ENCODE data around the gene DYRK1A.

DYRK1A gene

GRCh38 chr21:37455504-37455911 lies 88.9 kb downstream of the DYRK1A start:
- Histone ChIP-seq H3K36me3 (ENCODE audit: control insufficient read depth in 2 of 2, insufficient read depth in 2 of 2, low read length in 2 of 2) (peaks cover 0 to 2% of the 10 kb centered on the region in 2 donors), H3K9ac (ENCODE audit: low read depth in 1 of 2, low read length in 2 of 2) (no peak overlapping the region), H3K4me3 (ENCODE audit: low read length in 2 of 2) (no peak overlapping the region), H3K9me3 (ENCODE audit: control insufficient read depth in 2 of 2, low read length in 2 of 2) (no peaks in the 10 kb centered on the region), H3K27ac (ENCODE audit: low read depth in 2 of 2, low read length in 2 of 2) (no peak overlapping the region), H3K4me1 (ENCODE audit: control insufficient read depth in 2 of 2, insufficient read depth in 2 of 2, low read length in 2 of 2) (no peaks in the 10 kb centered on the region), H3K27me3 (ENCODE audit: control insufficient read depth in 2 of 2, insufficient read depth in 2 of 2, low read length in 2 of 2) (no peaks in the 10 kb centered on the region)

GRCh38 chr21:37458669-37459276 lies 92.2 kb downstream of the DYRK1A start:
- H3K27me3 ChIP-seq (ENCODE audit: control insufficient read depth in 2 of 2, insufficient read depth in 2 of 2, low read length in 2 of 2) = no peaks in the 10 kb centered on the region
- no peak overlapping the region for H3K27ac ChIP-seq (ENCODE audit: low read depth in 2 of 2, low read length in 2 of 2)
- peaks cover 5 to 11% of the 10 kb centered on the region in 2 donors for H3K4me1 ChIP-seq (ENCODE audit: control insufficient read depth in 2 of 2, insufficient read depth in 2 of 2, low read length in 2 of 2)
- H3K36me3 ChIP-seq (ENCODE audit: control insufficient read depth in 2 of 2, insufficient read depth in 2 of 2, low read length in 2 of 2) = peaks cover 0 to 2% of the 10 kb centered on the region in 2 donors
- no peak overlapping the region for H3K4me3 ChIP-seq (ENCODE audit: low read length in 2 of 2)
- H3K9me3 ChIP-seq (ENCODE audit: control insufficient read depth in 2 of 2, low read length in 2 of 2) = no peaks in the 10 kb centered on the region
- no peak overlapping the region for H3K9ac ChIP-seq (ENCODE audit: low read depth in 1 of 2, low read length in 2 of 2)

- no peak overlapping the region for H3K4me3 ChIP-seq (ENCODE audit: low read length in 2 of 2)
- no peaks in the 10 kb centered on the region for H3K27me3 ChIP-seq (ENCODE audit: control insufficient read depth in 2 of 2, insufficient read depth in 2 of 2, low read length in 2 of 2)
- peaks cover 5 to 11% of the 10 kb centered on the region in 2 donors for H3K4me1 ChIP-seq (ENCODE audit: control insufficient read depth in 2 of 2, insufficient read depth in 2 of 2, low read length in 2 of 2)
- no peak overlapping the region for H3K9ac ChIP-seq (ENCODE audit: low read depth in 1 of 2, low read length in 2 of 2)
- no peaks in the 10 kb centered on the region for H3K9me3 ChIP-seq (ENCODE audit: control insufficient read depth in 2 of 2, low read length in 2 of 2)
- H3K27ac ChIP-seq (ENCODE audit: low read depth in 2 of 2, low read length in 2 of 2) = no peak overlapping the region
- peaks cover 0 to 2% of the 10 kb centered on the region in 2 donors for H3K36me3 ChIP-seq (ENCODE audit: control insufficient read depth in 2 of 2, insufficient read depth in 2 of 2, low read length in 2 of 2)
Observed at GRCh38 chr21:37459575-37459974, 93.0 kb downstream of the DYRK1A start.

GRCh38 chr21:37460196-37460595 lies 93.6 kb downstream of the DYRK1A start:
- H3K4me3 ChIP-seq (ENCODE audit: low read length in 2 of 2) = no peak overlapping the region
- no peak overlapping the region for H3K9ac ChIP-seq (ENCODE audit: low read depth in 1 of 2, low read length in 2 of 2)
- H3K27me3 ChIP-seq (ENCODE audit: control insufficient read depth in 2 of 2, insufficient read depth in 2 of 2, low read length in 2 of 2) = no peaks in the 10 kb centered on the region
- H3K36me3 ChIP-seq (ENCODE audit: control insufficient read depth in 2 of 2, insufficient read depth in 2 of 2, low read length in 2 of 2) = peaks cover 0 to 2% of the 10 kb centered on the region in 2 donors
- H3K27ac ChIP-seq (ENCODE audit: low read depth in 2 of 2, low read length in 2 of 2) = no peak overlapping the region
- peaks cover 5 to 11% of the 10 kb centered on the region in 2 donors for H3K4me1 ChIP-seq (ENCODE audit: control insufficient read depth in 2 of 2, insufficient read depth in 2 of 2, low read length in 2 of 2)
- no peaks in the 10 kb centered on the region for H3K9me3 ChIP-seq (ENCODE audit: control insufficient read depth in 2 of 2, low read length in 2 of 2)

GRCh38 chr21:37461479-37461878 lies 94.9 kb downstream of the DYRK1A start:
- peaks cover 0 to 2% of the 10 kb centered on the region in 2 donors for H3K36me3 ChIP-seq (ENCODE audit: control insufficient read depth in 2 of 2, insufficient read depth in 2 of 2, low read length in 2 of 2)
- H3K9ac ChIP-seq (ENCODE audit: low read depth in 1 of 2, low read length in 2 of 2) = no peak overlapping the region
- no peaks in the 10 kb centered on the region for H3K9me3 ChIP-seq (ENCODE audit: control insufficient read depth in 2 of 2, low read length in 2 of 2)
- peaks cover 5 to 11% of the 10 kb centered on the region in 2 donors for H3K4me1 ChIP-seq (ENCODE audit: control insufficient read depth in 2 of 2, insufficient read depth in 2 of 2, low read length in 2 of 2)
- no peaks in the 10 kb centered on the region for H3K27me3 ChIP-seq (ENCODE audit: control insufficient read depth in 2 of 2, insufficient read depth in 2 of 2, low read length in 2 of 2)
- H3K27ac ChIP-seq (ENCODE audit: low read depth in 2 of 2, low read length in 2 of 2) = no peak overlapping the region
- H3K4me3 ChIP-seq (ENCODE audit: low read length in 2 of 2) = no peak overlapping the region

- peaks cover 5 to 11% of the 10 kb centered on the region in 2 donors for H3K4me1 ChIP-seq (ENCODE audit: control insufficient read depth in 2 of 2, insufficient read depth in 2 of 2, low read length in 2 of 2)
- H3K27ac ChIP-seq (ENCODE audit: low read depth in 2 of 2, low read length in 2 of 2) = no peak overlapping the region
- H3K27me3 ChIP-seq (ENCODE audit: control insufficient read depth in 2 of 2, insufficient read depth in 2 of 2, low read length in 2 of 2) = no peaks in the 10 kb centered on the region
- no peak overlapping the region for H3K9ac ChIP-seq (ENCODE audit: low read depth in 1 of 2, low read length in 2 of 2)
- peak overlapping the region in 1 of 2 donors; percentile 9 for H3K4me3 ChIP-seq (ENCODE audit: low read length in 2 of 2)
- H3K36me3 ChIP-seq (ENCODE audit: control insufficient read depth in 2 of 2, insufficient read depth in 2 of 2, low read length in 2 of 2) = peaks cover 0 to under 1% of the 10 kb centered on the region in 2 donors
- H3K9me3 ChIP-seq (ENCODE audit: control insufficient read depth in 2 of 2, low read length in 2 of 2) = no peaks in the 10 kb centered on the region
Observed at GRCh38 chr21:37462087-37462861, 95.7 kb downstream of the DYRK1A start.

- no peak overlapping the region for H3K4me3 ChIP-seq (ENCODE audit: low read length in 2 of 2)
- peaks cover 5 to 11% of the 10 kb centered on the region in 2 donors for H3K4me1 ChIP-seq (ENCODE audit: control insufficient read depth in 2 of 2, insufficient read depth in 2 of 2, low read length in 2 of 2)
- H3K27ac ChIP-seq (ENCODE audit: low read depth in 2 of 2, low read length in 2 of 2) = no peak overlapping the region
Observed at GRCh38 chr21:37463083-37463801, 96.7 kb downstream of the DYRK1A start.

GRCh38 chr21:37467082-37467481 lies 100.5 kb downstream of the DYRK1A start:
- Histone ChIP-seq H3K9ac (ENCODE audit: low read depth in 1 of 2, low read length in 2 of 2) (no peak overlapping the region), H3K36me3 (ENCODE audit: control insufficient read depth in 2 of 2, insufficient read depth in 2 of 2, low read length in 2 of 2) (peaks cover 0 to 4% of the 10 kb centered on the region in 2 donors), H3K27ac (ENCODE audit: low read depth in 2 of 2, low read length in 2 of 2) (no peak overlapping the region), H3K4me3 (ENCODE audit: low read length in 2 of 2) (no peak overlapping the region), H3K9me3 (ENCODE audit: control insufficient read depth in 2 of 2, low read length in 2 of 2) (no peaks in the 10 kb centered on the region), H3K27me3 (ENCODE audit: control insufficient read depth in 2 of 2, insufficient read depth in 2 of 2, low read length in 2 of 2) (no peaks in the 10 kb centered on the region), H3K4me1 (ENCODE audit: control insufficient read depth in 2 of 2, insufficient read depth in 2 of 2, low read length in 2 of 2) (peaks cover 3 to 9% of the 10 kb centered on the region in 2 donors)

More at GRCh38 chr21:37463083-37463801, 96.7 kb downstream of the DYRK1A start:
- H3K9ac ChIP-seq (ENCODE audit: low read depth in 1 of 2, low read length in 2 of 2) = no peak overlapping the region
- no peaks in the 10 kb centered on the region for H3K36me3 ChIP-seq (ENCODE audit: control insufficient read depth in 2 of 2, insufficient read depth in 2 of 2, low read length in 2 of 2)
- H3K9me3 ChIP-seq (ENCODE audit: control insufficient read depth in 2 of 2, low read length in 2 of 2) = no peaks in the 10 kb centered on the region
- no peaks in the 10 kb centered on the region for H3K27me3 ChIP-seq (ENCODE audit: control insufficient read depth in 2 of 2, insufficient read depth in 2 of 2, low read length in 2 of 2)

GRCh38 chr21:37468909-37469308 lies 102.3 kb downstream of the DYRK1A start:
- H3K27me3 ChIP-seq (ENCODE audit: control insufficient read depth in 2 of 2, insufficient read depth in 2 of 2, low read length in 2 of 2) = no peaks in the 10 kb centered on the region
- no peak overlapping the region for H3K4me3 ChIP-seq (ENCODE audit: low read length in 2 of 2)
- H3K9ac ChIP-seq (ENCODE audit: low read depth in 1 of 2, low read length in 2 of 2) = no peak overlapping the region
- H3K4me1 ChIP-seq (ENCODE audit: control insufficient read depth in 2 of 2, insufficient read depth in 2 of 2, low read length in 2 of 2) = no peaks in the 10 kb centered on the region
- peaks cover 3 to 11% of the 10 kb centered on the region in 2 donors for H3K36me3 ChIP-seq (ENCODE audit: control insufficient read depth in 2 of 2, insufficient read depth in 2 of 2, low read length in 2 of 2)
- H3K9me3 ChIP-seq (ENCODE audit: control insufficient read depth in 2 of 2, low read length in 2 of 2) = no peaks in the 10 kb centered on the region
- no peak overlapping the region for H3K27ac ChIP-seq (ENCODE audit: low read depth in 2 of 2, low read length in 2 of 2)

- Histone ChIP-seq H3K9me3 (ENCODE audit: control insufficient read depth in 2 of 2, low read length in 2 of 2) (no peaks in the 10 kb centered on the region), H3K36me3 (ENCODE audit: control insufficient read depth in 2 of 2, insufficient read depth in 2 of 2, low read length in 2 of 2) (peaks cover 5 to 12% of the 10 kb centered on the region in 2 donors), H3K27me3 (ENCODE audit: control insufficient read depth in 2 of 2, insufficient read depth in 2 of 2, low read length in 2 of 2) (no peaks in the 10 kb centered on the region), H3K27ac (ENCODE audit: low read depth in 2 of 2, low read length in 2 of 2) (no peak overlapping the region), H3K9ac (ENCODE audit: low read depth in 1 of 2, low read length in 2 of 2) (no peak overlapping the region), H3K4me3 (ENCODE audit: low read length in 2 of 2) (no peak overlapping the region), H3K4me1 (ENCODE audit: control insufficient read depth in 2 of 2, insufficient read depth in 2 of 2, low read length in 2 of 2) (no peaks in the 10 kb centered on the region)
Observed at GRCh38 chr21:37469441-37469840, 102.9 kb downstream of the DYRK1A start.
